NB4 (cell line): ENCODE results near the gene PPP1R15A.

Source experiments
- POLR2A ChIP-seq: IDR thresholded peaks from 2 replicates; pipeline ENCODE4 v1.6.1; 2011; ENCODE audit warnings: mild to moderate bottlenecking; ENCODE audit not compliant: insufficient read length; ENCODE audit errors: extremely low read depth
- TF ChIP-seq, protein P1 (sequence below): IDR thresholded peaks from one replicate; pipeline ENCODE4 v1.5.1; 2012; ENCODE audit warnings: low read depth, low read length

DNA sequence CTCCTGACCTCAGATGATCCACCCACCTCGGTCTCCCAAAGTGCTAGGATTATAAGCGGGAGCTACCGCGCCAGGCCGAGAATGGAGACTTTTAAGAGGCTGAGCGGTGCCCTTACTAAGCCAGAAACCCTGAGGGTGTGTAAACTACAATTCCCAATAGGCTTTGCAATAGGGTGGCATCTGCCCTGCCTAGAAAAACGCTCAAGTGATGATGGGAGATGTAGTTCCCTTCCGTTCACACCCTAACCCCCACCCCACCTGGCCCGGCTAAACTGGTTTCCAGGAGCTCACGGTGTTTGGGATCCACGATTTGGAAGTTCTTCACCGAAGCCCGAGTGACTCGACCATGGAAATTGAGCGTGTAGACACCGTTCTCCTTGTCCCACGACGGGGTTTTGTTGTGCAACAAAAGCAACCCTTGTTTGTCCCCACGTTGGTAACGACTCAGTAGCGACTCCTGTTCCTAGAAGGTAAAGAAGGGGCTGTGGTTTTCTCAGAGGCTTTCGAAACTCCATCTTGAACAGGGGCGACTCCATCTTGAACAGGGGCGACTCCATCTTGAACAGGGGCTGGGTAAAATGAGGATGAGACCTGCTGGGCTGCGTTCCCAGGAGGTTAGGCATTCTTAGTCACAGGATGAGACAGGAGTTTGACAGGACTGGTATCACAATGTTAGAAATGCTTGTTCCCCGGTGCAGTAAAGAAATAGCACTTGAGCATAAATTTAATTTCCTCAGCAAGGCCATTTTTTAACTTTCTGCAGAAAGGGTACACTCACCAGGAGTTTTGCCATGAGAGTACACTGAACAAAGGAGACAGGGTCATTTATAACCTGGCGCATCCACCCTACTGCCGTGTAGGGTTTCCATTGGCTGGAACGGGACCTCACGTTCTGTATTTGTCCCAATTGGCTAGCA is 9.8 kb downstream of the PPP1R15A start:
- TF ChIP-seq, protein P1, sequence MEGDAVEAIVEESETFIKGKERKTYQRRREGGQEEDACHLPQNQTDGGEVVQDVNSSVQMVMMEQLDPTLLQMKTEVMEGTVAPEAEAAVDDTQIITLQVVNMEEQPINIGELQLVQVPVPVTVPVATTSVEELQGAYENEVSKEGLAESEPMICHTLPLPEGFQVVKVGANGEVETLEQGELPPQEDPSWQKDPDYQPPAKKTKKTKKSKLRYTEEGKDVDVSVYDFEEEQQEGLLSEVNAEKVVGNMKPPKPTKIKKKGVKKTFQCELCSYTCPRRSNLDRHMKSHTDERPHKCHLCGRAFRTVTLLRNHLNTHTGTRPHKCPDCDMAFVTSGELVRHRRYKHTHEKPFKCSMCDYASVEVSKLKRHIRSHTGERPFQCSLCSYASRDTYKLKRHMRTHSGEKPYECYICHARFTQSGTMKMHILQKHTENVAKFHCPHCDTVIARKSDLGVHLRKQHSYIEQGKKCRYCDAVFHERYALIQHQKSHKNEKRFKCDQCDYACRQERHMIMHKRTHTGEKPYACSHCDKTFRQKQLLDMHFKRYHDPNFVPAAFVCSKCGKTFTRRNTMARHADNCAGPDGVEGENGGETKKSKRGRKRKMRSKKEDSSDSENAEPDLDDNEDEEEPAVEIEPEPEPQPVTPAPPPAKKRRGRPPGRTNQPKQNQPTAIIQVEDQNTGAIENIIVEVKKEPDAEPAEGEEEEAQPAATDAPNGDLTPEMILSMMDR: no peak
- no peak for TF ChIP-seq POLR2A
